HG02943 (cell line): ENCODE measurements around the gene SEC31A.

ENCODE experiments used
- ATAC-seq: cut with Tn5 transposase; IDR thresholded peaks from one replicate; pipeline ENCODE4 v1.9.1; 2021; ENCODE audit warnings: mild to moderate bottlenecking, low read depth, moderate library complexity; ENCODE audit not compliant: unreplicated experiment

SEC31A gene

GRCh38 chr4:82797405-82798111 lies 93.4 kb downstream of the SEC31A start:
- no peak for ATAC-seq

GRCh38 chr4:82797040-82797404 lies 93.9 kb downstream of the SEC31A start:
- ATAC-seq, result no peak

GRCh38 chr4:82792912-82793649 lies 97.9 kb downstream of the SEC31A start:
- no peak for ATAC-seq

GRCh38 chr4:82791179-82791578 lies 99.8 kb downstream of the SEC31A start:
- no peak for ATAC-seq

GRCh38 chr4:82790060-82790660 lies 100.8 kb downstream of the SEC31A start:
- ATAC-seq, result no peak

GRCh38 chr4:82789025-82789776 lies 101.8 kb downstream of the SEC31A start:
- ATAC-seq, result no peak

- no peak for ATAC-seq
Measured at GRCh38 chr4:82787342-82787741, 103.6 kb downstream of the SEC31A start.

- ATAC-seq, result no peak
Measured at GRCh38 chr4:82786828-82787227, 104.1 kb downstream of the SEC31A start.

GRCh38 chr4:82785611-82786400 lies 105.1 kb downstream of the SEC31A start:
- ATAC-seq, result no peak

- ATAC-seq, result no peak
Measured at GRCh38 chr4:82784681-82785610, 106.0 kb downstream of the SEC31A start.

GRCh38 chr4:82782626-82783345 lies 108.2 kb downstream of the SEC31A start:
- ATAC-seq, result no peak

- no peak for ATAC-seq
Measured at GRCh38 chr4:82780752-82781231, 110.2 kb downstream of the SEC31A start.

- ATAC-seq, result no peak
Measured at GRCh38 chr4:82780170-82780751, 110.7 kb downstream of the SEC31A start.

- no peak for ATAC-seq
Measured at GRCh38 chr4:82779032-82779431, 111.9 kb downstream of the SEC31A start.

- ATAC-seq, result no peak
Measured at GRCh38 chr4:82777857-82778525, 113.0 kb downstream of the SEC31A start.

GRCh38 chr4:82776925-82777542 lies 113.9 kb downstream of the SEC31A start:
- no peak for ATAC-seq

GRCh38 chr4:82775243-82775642 lies 115.7 kb downstream of the SEC31A start:
- no peak for ATAC-seq
